Stimulated activated CD8-positive, alpha-beta memory T cell treated with anti-CD3 and anti-CD28 coated beads, Interleukin-4, amount 100 ng/mL, for 1 hour (primary cell): ENCODE data around the gene RGP1.
A peak's percentile ranks its signal among the peaks of the same experiment; 100 is the strongest.

Source experiments
- DNase-seq, 2 donors: peaks; one replicate each; pipeline ENCODE4 v3.0.0-alpha.2; 2020; ENCODE audit warnings: low read depth in 2 of 2, low spot score in 1 of 2

Gene RGP1

DNA sequence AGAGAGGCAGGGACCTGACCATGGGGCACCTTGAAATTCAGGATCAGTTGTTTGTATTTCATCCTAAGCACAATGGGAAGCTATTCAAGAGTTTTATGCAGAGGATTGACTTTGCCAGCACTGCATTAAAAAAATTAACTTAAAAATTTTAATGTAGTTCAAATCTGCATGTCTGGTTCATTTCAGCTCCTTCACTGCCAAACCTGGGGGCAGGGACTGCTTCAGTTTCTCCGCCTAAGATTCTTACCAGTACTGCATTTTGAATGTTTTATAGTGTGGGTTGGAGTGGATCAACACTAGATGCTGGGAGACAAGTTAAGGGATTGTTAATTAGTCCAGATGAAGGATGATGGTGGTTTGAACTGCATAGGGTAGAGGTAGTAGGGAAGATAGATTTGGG is 20.7 kb downstream of the RGP1 start:
- DNase-seq: no peak

DNA sequence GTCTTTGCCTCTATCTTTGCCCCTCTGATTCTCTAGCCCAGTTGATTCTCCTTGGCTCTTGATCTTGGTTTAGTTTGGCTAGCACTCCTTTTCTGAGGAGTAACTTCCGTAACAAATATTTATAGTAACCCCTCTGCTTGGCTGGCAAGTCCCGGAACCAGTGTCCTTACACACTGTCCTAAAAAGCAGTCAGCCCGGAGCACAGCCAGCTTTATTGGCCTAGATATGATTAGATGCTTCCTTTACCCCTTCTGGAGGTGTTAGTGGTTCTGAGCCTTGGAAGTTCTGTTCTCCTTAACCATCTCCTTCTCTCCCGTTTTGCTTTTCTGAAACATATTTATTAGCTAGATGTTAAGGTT is 22.0 kb downstream of the RGP1 start:
- no peak for DNase-seq

DNA sequence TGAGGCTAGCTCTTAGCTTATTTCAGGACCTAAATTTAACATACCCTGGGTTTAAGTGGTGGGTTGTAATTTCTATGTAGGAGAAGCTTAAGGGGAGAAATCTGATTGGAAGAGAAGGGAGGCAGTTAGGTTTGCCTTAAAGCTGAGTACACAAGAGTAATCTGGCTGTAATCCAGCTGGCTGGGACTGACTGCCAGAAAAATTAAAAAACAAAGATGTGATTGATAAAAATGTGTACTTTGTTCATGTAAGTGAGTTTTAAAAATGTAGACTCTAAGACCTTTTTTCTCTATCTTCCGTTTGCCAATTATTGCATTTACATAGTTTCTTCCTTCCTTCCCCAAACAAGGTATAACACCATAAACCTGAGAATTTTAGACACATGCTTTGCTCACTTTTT is 22.4 kb downstream of the RGP1 start:
- no peak for DNase-seq

DNA sequence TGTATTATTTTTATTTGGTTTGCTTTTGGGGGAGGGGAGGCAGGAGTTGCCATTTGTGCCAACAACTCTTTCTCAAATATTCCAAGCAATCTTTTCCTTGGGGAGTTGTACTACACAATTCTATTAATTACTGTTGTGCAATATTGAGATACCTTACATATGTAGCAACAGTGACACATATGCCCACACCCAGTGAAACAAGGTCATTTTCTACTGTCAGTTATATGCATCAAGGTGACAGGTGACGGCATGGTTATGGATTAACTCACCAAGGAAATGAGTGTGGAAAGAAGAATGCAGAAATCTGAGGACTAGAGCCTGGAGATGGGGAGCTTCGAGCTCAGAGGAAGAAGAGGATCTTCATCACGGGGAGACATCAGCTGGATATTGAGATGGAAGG is 22.9 kb downstream of the RGP1 start:
- no peak for DNase-seq

DNA sequence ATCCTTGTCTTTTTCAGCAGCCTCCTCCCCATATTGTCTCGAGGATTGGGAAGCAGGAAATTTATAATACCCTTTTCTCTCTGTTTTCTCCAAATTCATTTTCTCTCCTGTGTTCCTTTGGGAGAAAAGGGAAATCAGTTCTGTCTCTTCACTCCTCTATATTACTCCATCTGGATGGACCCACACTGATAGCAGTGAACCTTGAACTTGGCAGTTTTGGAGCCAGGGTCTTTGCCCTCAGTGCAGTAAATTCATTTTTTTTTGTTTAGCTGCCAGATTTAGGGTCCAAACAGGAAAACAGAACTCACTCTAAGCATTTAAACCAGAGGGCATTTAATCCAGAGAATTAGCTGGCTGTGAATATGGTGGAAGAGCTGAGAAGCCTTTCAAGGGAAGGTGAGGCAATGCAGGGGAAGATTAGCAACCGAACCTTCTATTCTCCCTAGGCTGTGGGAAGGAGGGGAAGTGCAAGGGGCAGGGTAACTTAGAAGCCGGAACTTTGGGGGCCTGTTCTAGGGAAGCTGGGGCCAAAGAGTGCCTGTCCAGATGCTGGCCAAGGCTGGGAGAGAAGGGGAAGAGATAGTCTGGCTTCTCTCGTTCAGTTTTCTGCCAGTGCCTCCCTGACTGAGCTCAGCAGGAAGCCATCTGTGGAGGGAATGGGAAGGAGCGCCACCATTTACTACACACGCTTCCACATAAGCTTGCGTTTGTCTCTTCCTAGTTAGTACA is 26.0 kb downstream of the RGP1 start:
- no peak for DNase-seq

DNA sequence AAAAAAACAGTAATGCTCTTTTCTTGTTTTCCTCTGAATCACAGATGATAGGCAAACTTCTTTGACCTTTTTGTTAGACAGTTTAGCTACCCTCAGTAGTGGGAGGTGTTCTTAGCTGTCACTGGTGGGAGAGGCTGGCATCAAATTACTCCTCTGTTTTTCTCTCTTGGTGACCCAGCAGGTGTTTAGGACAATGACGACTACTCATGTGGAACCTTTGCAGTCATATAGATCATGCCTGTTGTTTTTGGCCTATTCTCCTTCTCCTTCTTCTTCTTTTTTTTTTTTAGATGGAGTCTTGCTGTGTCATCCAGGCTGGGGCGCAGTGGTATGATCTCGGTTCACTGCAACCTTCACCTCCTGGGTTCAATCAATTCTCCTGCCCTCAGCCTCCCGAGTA is 26.9 kb downstream of the RGP1 start:
- no peak for DNase-seq

DNA sequence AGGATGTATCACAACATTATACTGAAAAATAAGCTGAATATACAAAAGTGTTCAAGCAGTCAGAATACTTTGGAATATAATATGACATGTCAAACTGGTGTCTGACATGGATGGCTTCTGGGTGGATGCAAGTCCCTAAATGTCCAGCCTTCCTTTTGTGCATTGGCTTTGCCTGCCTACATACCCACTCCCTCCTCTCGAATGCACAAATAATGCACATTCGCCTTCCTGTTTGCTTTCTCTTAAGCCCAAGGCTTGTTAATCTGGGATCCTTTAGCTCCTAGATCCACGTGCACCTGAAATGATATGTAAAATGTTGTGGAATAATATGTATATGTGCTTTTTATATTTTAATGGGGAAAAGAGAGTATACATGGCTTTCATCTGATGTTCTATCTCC is 29.4 kb downstream of the RGP1 start:
- DNase-seq: no peak

DNA sequence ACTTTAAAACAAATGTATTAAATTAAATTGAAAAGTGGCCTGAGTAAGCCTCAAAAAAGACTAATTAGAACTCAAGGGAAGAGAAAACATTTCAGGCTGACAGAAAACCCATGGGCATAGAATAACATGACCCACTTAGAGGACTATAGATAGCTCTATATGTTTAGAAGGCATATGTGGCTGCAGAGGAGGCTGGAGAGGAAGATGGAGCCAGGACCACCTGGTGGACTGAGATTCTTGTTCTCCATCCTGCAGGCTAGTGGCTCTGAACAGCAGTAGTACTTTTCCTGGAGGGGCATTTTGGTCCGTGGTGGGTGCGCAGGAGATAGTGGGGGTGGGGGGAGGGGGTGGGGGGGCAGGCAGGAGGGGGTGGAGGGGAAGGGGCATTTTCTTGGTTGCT is 32.0 kb downstream of the RGP1 start:
- DNase-seq: no peak

DNA sequence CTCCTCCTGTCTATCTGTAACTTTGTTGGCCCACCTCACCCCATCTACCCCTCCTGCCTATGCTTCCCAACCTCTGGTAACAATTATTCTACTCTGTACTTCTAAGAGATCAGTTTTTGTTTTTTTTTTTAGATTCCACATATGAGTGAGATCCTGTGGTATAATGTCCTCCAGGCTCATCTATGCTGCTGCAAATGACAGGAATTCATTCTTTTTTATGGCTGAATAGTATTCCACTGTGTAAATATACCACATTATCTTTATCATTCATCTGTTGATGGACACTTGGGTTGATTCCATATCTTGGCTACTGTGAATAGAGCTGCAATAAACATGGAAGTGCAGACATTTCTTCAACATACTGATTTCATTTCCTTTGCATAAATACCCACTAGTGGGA is 34.3 kb downstream of the RGP1 start:
- DNase-seq: no peak

DNA sequence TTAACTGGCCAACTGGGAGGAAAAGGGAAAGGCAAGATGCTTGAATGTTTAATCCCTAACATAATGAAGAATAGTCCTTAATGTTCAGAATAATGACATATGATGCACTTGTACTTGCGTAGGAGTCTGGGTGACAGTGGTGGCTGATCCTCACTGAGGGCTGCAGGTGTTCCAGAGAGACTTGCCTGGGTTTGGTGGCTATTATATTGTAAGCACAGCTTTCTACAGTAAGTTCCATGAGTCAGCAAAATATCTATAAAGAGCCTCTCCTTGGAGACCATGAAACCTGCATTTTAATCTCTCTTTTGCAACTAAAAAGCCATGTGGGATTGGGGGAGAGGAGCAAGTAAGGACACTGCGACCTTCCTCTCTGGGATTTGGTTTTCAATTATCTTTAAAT is 40.5 kb downstream of the RGP1 start:
- no peak for DNase-seq

DNA sequence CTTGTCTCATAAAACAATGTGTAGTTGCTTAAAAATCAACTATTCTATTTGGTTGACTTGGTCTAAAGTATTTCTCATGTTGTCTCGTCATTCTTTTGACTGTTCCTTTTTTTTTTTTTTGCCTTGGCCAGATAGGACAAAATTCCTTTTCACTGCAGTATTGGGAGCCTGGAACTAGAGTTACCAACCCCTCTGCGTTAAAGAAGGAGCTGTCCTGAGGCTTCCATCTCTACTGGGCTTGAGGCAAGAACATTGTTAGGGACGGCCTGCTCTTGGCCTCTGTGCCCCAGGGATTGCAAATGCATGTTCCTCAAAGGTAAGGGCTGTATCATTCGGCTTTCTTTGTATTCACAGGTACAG is 40.9 kb downstream of the RGP1 start:
- no peak for DNase-seq

DNA sequence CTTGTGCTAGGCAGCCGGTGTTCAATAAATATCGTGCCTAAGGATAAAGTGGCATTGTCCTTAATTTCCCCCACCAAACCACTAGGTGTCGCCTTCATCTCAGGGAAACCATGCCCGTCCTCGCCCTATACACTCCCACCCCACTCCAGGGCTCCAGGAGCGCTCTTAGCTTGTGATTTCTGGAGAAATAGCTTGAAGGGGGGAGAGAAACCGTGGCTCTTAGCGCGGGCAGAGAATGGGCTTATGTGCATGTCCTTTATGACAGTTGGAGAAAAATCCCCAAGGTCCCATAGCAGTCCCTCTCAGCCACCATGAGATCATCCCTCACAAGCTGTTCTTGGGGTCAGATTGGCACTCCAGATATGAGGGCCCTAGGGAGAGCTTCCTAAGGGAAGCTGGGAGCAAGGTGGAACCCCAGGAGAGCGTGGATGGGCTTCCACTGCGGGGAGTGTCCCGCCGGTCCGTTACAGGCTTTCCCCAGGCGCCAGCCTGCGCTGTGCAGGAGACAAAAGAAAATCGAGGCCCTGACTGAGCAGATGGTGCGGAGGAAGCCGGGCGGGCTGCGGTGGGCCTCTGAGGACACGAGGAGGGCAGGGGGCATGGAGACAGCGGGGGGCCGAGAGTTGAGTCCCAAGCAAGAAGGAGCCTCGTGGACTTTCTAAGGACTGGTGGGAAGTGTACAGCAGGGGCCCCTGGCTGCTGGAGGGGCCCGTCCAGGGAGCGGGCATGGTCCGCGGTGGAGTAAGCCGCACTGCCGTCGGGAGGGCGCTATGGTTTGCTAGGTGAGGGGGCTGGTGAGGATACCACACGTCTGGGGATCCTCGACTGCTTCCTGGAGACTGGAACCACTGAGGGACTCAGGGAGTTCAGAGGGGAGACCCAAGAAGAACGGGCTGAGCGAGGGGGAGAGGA is 41.6 kb downstream of the RGP1 start:
- peak; percentile 18 to 27 for DNase-seq

DNA sequence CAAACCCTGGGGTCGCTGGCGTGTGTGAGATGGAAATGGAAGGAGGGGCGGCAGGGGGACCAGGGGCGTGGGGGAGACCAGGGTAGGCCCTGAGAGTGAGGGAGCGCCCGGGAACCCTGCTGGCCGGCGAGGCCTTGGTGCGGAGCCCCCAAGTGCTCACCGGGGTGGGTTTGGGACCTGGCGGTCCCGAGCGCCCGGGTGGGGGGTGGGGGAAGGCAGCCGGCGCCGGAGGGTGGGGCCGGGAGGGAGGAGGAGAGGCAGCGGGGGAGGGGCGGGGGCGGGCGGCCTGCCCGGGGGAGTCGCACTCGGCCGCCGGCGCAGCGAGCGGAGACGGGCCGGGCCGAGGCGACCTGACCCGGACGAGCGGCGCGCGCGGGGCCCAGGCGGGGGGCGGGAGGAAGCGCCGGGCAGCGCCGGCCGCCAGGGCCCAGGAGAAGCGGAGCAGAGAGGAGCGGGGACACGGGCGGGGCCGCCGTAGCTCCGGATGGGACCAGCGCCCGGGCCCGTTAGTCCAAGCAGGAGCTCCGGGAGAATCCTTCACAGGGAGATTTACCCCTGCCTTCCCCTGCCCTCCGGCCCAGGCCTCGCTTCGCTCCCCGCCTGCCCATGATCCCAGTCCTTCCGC is 42.3 kb downstream of the RGP1 start, which contains the start of gene NPR2:
NPR2 (plus strand) TSS at position 295 of the 625 bp plus-strand sequence. CDS start 818 bp downstream, outside the sequence.
- no peak for DNase-seq

DNA sequence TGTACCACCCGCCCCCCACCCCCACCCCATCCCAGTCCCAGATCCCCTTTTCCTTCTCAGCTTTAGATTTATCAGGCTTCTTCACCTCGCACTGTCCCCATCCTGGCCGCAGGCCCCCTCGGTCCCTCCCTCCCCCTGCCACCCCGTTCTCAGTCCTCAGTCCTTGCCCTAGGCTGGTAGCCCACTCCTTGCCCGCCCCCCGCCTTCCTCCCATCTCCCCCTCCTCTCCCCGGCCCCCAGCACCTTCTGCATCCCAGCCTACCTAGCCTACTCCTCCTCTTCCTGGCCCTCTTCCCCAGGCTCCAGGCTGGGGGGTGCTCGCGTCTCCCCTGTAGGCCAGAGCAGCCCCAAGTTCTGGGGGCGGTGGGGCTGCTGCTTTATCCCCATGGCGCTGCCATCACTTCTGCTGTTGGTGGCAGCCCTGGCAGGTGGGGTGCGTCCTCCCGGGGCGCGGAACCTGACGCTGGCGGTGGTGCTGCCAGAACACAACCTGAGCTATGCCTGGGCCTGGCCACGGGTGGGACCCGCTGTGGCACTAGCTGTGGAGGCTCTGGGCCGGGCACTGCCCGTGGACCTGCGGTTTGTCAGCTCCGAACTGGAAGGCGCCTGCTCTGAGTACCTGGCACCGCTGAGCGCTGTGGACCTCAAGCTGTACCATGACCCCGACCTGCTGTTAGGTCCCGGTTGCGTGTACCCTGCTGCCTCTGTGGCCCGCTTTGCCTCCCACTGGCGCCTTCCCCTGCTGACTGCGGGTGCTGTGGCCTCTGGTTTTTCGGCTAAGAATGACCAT is 43.1 kb downstream of the RGP1 start:
- no peak for DNase-seq

DNA sequence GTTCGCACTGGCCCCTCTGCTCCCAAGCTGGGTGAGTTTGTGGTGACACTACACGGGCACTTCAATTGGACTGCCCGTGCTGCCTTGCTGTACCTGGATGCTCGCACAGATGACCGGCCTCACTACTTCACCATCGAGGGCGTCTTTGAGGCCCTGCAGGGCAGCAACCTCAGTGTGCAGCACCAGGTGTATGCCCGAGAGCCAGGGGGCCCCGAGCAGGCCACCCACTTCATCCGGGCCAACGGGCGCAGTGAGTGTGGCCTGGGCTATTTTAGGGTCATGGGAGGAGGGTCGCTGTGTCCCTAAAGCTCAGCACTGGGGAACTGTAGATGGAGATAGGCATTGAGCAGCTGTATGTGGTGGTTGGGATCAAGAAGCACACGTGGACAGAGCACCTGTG is 43.7 kb downstream of the RGP1 start:
- DNase-seq: no peak

DNA sequence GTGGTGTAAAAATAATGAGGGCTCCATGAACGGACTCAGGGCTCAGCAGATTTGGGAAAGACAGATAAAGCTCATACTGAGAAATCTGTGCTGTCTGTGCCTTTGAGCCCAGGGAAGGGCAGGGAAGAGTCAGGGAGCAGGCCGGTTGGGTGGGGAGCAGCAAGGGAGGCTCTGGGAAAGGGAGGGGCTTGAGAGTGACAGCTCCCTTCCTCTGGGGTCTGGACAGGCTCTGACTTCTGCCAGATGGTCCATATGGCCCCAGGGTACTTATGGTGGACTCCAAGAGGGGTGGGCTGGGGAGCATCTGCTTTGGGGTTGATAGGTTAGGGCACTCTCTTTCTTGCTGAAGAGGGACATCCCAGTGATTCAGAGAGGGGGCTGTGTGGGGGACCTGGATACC is 44.4 kb downstream of the RGP1 start:
- DNase-seq: no peak

DNA sequence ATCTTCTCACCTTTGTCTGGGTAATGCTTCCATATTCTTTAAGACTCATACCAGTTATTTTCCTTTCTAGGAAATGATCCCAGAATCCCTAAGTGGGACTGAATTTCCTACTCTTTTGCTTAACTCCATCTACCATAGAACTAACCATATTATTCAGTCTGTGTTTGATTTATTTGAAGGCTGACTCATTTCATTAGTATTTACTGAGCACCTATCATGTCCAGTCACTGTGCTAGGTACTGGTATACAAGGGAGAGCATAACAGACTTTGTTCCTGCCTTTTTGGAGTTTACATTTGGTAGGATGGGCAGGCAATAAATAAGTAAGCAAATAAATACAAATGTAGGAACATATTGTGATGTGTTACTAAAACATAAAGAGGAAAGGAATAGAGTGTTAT is 46.6 kb downstream of the RGP1 start:
- DNase-seq: no peak

DNA sequence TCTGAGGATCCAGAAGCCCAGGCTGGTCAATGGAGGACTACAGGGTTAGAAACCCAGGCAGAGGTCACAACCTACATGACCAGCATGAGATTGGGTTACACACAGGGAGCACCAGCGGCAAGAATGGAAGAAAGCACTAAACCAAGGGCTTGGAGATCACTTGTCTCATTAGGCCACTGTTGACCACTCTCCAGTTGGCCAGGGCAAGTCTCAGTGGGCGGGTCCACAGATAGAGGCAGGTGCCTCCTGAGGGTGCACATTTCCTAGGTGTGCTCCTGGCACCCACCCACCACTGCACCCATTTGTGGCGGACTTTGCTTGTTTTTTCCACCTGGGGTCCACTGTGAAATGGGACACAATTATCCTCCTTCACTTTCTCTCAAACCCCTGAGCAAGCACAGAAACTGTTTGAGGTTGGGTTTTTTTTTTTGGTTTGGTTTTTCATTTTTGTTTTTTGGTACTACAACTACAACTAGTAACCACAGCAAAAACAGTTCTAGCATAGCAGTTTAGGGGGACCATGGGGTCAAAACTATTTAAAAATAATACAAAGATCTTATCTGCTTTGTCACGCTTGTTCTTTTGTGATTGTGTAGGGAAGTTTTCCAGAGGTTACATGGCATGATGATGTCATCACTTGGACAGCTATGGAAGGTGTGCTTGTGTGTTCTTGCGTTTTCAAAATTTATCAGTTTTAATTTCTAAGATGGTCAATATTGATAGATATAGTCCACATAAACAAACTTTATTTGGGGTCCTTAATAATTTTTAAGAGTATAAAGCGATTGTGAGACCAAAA is 48.4 kb downstream of the RGP1 start:
- no peak for DNase-seq

DNA sequence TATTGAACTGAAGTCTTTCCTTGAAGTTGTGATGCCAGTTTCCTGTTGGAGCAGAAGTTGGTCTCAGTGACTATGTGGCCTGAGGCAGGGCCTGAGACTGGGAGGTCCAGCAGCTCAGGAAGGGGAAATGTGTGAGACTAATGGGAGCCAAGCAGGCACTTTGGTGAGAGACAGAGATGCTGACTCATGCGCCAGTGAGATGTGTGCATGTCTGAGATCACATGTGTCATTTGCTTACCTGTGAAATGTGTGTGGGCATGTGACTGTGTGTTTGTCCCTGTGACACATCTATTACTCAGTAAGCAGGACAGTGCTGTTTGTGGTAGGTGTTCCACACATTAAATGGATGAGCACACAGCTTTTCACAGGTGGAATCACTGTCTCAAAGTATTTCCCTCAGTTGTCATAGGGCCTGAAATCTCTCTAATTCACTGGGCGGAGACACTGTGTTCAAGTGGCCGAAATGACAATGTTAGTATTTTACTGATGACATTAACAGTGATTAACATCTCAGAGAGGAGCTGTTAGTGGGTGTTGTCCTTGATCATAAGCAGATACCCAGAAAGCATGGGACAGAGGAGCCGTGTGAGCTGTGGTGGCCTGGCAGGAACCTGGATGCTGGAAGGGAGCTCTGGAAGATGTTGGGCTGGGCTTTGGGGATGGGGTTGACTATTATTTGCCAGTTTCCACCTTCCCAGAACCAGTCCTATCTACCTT is 49.7 kb downstream of the RGP1 start:
- no peak for DNase-seq

DNA sequence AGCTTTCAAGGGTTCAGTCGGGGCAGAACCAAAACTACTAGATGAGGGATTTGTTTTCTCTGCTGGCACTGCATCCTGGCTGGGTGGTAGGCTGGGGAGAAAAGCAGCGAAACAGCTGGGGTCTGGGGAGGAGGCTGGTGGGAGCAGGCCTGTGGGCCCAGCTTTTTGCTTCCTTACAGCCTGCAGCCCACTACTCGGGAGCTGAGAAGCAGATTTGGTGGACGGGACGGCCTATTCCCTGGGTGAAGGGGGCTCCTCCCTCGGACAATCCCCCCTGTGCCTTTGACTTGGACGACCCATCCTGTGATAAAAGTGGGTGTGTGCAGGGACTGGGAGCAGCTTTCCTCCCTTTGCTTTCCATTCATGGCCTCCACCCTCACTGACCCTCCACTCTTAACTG is 51.4 kb downstream of the RGP1 start:
- DNase-seq: no peak
